K562 (cell line): ENCODE results near the gene PRR19. TPM values are rescaled to one million over a fixed set of nuclear protein-coding genes. Genes with fewer than 3 reads are reported as not detected.

Experiments used
- ATF1 ChIP-seq, 2 experiments: fragments of 450-650 bp in 1 of 2; IDR thresholded peaks; 2 replicates each; pipeline ENCODE4 v1.6.1; 2016; ENCODE audit warnings: missing compliant biosample characterization in 1 of 2, missing genetic modification characterization in 1 of 2
- CHCHD3 ChIP-seq: fragments of 250-450 bp; sonication (Bioruptor Pico); IDR thresholded peaks from 2 replicates; pipeline ENCODE4 v2.1.2; 2022; ENCODE audit warnings: mild to moderate bottlenecking
- ELF4 ChIP-seq: fragments of 450-650 bp; formaldehyde crosslinking; IDR thresholded peaks from 2 replicates; pipeline ENCODE4 v1.4.0; 2022; ENCODE audit warnings: missing genetic modification characterization
- GATAD2B ChIP-seq: fragments of 450-650 bp; IDR thresholded peaks from 2 replicates; pipeline ENCODE4 v1.6.1; 2017; ENCODE audit warnings: mild to moderate bottlenecking, borderline replicate concordance
- HES1 ChIP-seq: fragments of 450-650 bp; IDR thresholded peaks from 2 replicates; pipeline ENCODE4 v1.6.1; 2016; ENCODE audit warnings: low read depth, mild to moderate bottlenecking, moderate library complexity
- HOMEZ ChIP-seq: fragments of 250-450 bp; sonication (Bioruptor Pico); IDR thresholded peaks from 2 replicates; pipeline ENCODE4 v1.4.0; 2020; ENCODE audit warnings: mild to moderate bottlenecking, moderate library complexity
- MCM3 ChIP-seq: fragments of 450-650 bp; IDR thresholded peaks from 2 replicates; pipeline ENCODE4 v1.6.1; 2016
- MECOM ChIP-seq: fragments of 250-450 bp; sonication (Bioruptor Pico); IDR thresholded peaks from 2 replicates; pipeline ENCODE4 v1.8.0; 2022; ENCODE audit warnings: inconsistent platforms
- NCOA1 ChIP-seq: fragments of 450-650 bp; IDR thresholded peaks from 2 replicates; pipeline ENCODE4 v1.6.1; 2016; ENCODE audit warnings: low read depth
- NELFE ChIP-seq: IDR thresholded peaks from 2 replicates; pipeline ENCODE4 v1.6.1; 2011; ENCODE audit warnings: mild to moderate bottlenecking; ENCODE audit not compliant: insufficient read depth, insufficient read length
- NR1H2 ChIP-seq: sonication (generic); formaldehyde crosslinking; IDR thresholded peaks from 2 replicates; pipeline ENCODE4 v1.4.0; 2020; ENCODE audit warnings: mild to moderate bottlenecking, missing genetic modification reagents
- PBX2 ChIP-seq, 2 experiments: IDR thresholded peaks in 1 of 2; conservative IDR thresholded peaks in 1 of 2; 2 replicates each; pipeline ENCODE4 v1.6.1; 2016; ENCODE audit warnings: low read depth in 2 of 2, mild to moderate bottlenecking in 1 of 2, missing compliant biosample characterization in 1 of 2, missing genetic modification characterization in 1 of 2, moderate library complexity in 1 of 2
- POLR2G ChIP-seq: fragments of 200-400 bp; formaldehyde crosslinking; IDR thresholded peaks from 2 replicates; pipeline ENCODE4 v1.6.1; 2017; ENCODE audit warnings: low read depth, mild to moderate bottlenecking, antibody characterized with exemption, low read length, moderate library complexity
- POLR2H ChIP-seq: IDR thresholded peaks from 2 replicates; pipeline ENCODE4 v1.6.1; 2016; ENCODE audit warnings: missing genetic modification characterization, low read depth, mild to moderate bottlenecking, control low read depth, missing compliant biosample characterization, moderate library complexity
- RFX7 ChIP-seq: fragments of 250-450 bp; sonication (Bioruptor Pico); IDR thresholded peaks from 2 replicates; pipeline ENCODE4 v1.5.1; 2021; ENCODE audit warnings: mild to moderate bottlenecking
- SETDB1 ChIP-seq: IDR thresholded peaks from one replicate; pipeline ENCODE4 v1.6.1; 2012; ENCODE audit warnings: low read length, control low read depth, inconsistent platforms
- SNAPC5 ChIP-seq: fragments of 250-450 bp; sonication (Bioruptor Pico); IDR thresholded peaks from 2 replicates; pipeline ENCODE4 v1.8.0; 2021; ENCODE audit warnings: moderate library complexity, mild to moderate bottlenecking, inconsistent platforms
- SRF ChIP-seq, 2 experiments: fragments of 250-450, 450-650 bp in 1 of 2; sonication (Bioruptor Pico) in 1 of 2; sonication (generic) in 1 of 2; formaldehyde crosslinking; IDR thresholded peaks; 2 replicates each; pipeline versions ENCODE4 v1.5.0 to v1.5.1; 2020 to 2022; ENCODE audit warnings: mild to moderate bottlenecking in 1 of 2, missing genetic modification reagents in 1 of 2
- TAL1 ChIP-seq: fragments of 450-650 bp; IDR thresholded peaks from 2 replicates; pipeline ENCODE4 v1.6.1; 2016; ENCODE audit warnings: mild to moderate bottlenecking
- THRAP3 ChIP-seq: fragments of 450-650 bp; IDR thresholded peaks from 2 replicates; pipeline ENCODE4 v1.6.1; 2016; ENCODE audit warnings: mild to moderate bottlenecking, inconsistent platforms, borderline replicate concordance
- XRCC5 ChIP-seq: fragments of 200-400 bp; formaldehyde crosslinking; IDR thresholded peaks from 2 replicates; pipeline ENCODE4 v1.6.1; 2017; ENCODE audit warnings: low read depth, mild to moderate bottlenecking, low read length
- ZFP30 ChIP-seq: fragments of 250-450 bp; sonication (Bioruptor Pico); IDR thresholded peaks from 2 replicates; pipeline ENCODE4 v1.8.0; 2022; ENCODE audit warnings: moderate library complexity, mild to moderate bottlenecking, inconsistent platforms, borderline replicate concordance
- ZNF232 ChIP-seq: sonication (generic); formaldehyde crosslinking; IDR thresholded peaks from 2 replicates; pipeline ENCODE4 v1.8.0; 2022; ENCODE audit warnings: mild to moderate bottlenecking, missing genetic modification reagents
- ZNF384 ChIP-seq: IDR thresholded peaks from 2 replicates; pipeline ENCODE4 v1.6.1; 2012; ENCODE audit warnings: low read depth, low read length, improper control_type of control experiment
- ZNF778 ChIP-seq: fragments of 450-650 bp; formaldehyde crosslinking; IDR thresholded peaks from 2 replicates; pipeline ENCODE4 v1.4.0; 2020; ENCODE audit warnings: mild to moderate bottlenecking, moderate library complexity
- polyA plus RNA-seq, 8 experiments: library from polyadenylated mRNA; depleted of rRNA in 4 of 8; stranded (reverse) in 5 of 8; unstranded in 3 of 8; fragments of >200 nt; fragmentation: Nextera tagmentation in 2 of 8; fragmentation: Illumina TruSeq in 1 of 8; extraction: Ambion mirVana in 2 of 8; extraction: Trizol in 1 of 8; gene quantifications; 2 replicates each; pipeline versions ENCODE4 v1.2.1 to v1.2.3, GENCODE V29; 2011 to 2014; ENCODE audit warnings: inconsistent platforms in 1 of 8, missing spikeins in 1 of 8
- total RNA-seq, 7 experiments: library from RNA; depleted of rRNA in 6 of 7; stranded (reverse); fragments of >200 nt in 6 of 7; fragmentation: Illumina TruSeq in 2 of 7; extraction: Trizol in 2 of 7; gene quantifications; 2 replicates each; pipeline versions ENCODE4 v1.2.1 to v1.2.3, GENCODE V29; 2011 to 2021; ENCODE audit warnings: low replicate concordance in 1 of 7

Gene PRR19
- total and polyA plus RNA-seq, 9 of the 15 experiments (the other 6 are each of a cell fraction or from before 2014, with no cell fraction given), result 0.10 to 1.6 (median 0.54) TPM

- no peak for TF ChIP-seq ATF1 (CRISPR knock-in tag; IDR thresholded peaks at IDR 0.05)
- peak; percentile 79 for TF ChIP-seq ATF1 (tag; IDR thresholded peaks at IDR 0.05)
- no peak for TF ChIP-seq TAL1
- TF ChIP-seq SRF (CRISPR knock-in tag; IDR thresholded peaks at IDR 0.05), result no peak
- TF ChIP-seq POLR2G, result peak; percentile 88
- TF ChIP-seq SNAPC5 (CRISPR knock-in tag), result no peak
- TF ChIP-seq NR1H2 (CRISPR knock-in tag), result no peak
- TF ChIP-seq THRAP3, result no peak
- no peak for TF ChIP-seq ZNF384
- TF ChIP-seq HOMEZ, result no peak
- TF ChIP-seq ZFP30 (CRISPR knock-in tag), result no peak
- TF ChIP-seq ZNF778 (CRISPR knock-in tag), result no peak
- no peak for TF ChIP-seq NELFE
- no peak for TF ChIP-seq MCM3
- no peak for TF ChIP-seq CHCHD3 (CRISPR knock-in tag)
- peak; percentile 74; the same call in 1 of the 2 replicates for TF ChIP-seq GATAD2B
- no peak for TF ChIP-seq NCOA1
- TF ChIP-seq HES1, result no peak
- no peak for TF ChIP-seq POLR2H (tag)
- no peak for TF ChIP-seq ZNF232
- no peak for TF ChIP-seq MECOM (CRISPR knock-in tag)
- TF ChIP-seq RFX7 (CRISPR knock-in tag), result no peak
- peak; percentile 49 for TF ChIP-seq XRCC5
- no peak for TF ChIP-seq ELF4 (CRISPR knock-in tag)
- TF ChIP-seq PBX2 (CRISPR knock-in tag; IDR thresholded peaks at IDR 0.05; ENCODE audit: low read depth), result no peak
- no peak for TF ChIP-seq PBX2 (tag; conservative IDR thresholded peaks at IDR 0.05; ENCODE audit: low read depth)
- no peak for TF ChIP-seq SETDB1
Observed at GRCh38 chr19:42279902-42280814, 21.8 kb upstream of the PRR19 start (continued).
